ENCODE data around the gene HNRNPU. TPM values are rescaled to one million over a fixed set of nuclear protein-coding genes. Genes with fewer than 3 reads are reported as not detected.

The HNRNPU gene
- total RNA-seq, 2 donors from 2014 or later: 517 to 556 TPM

GRCh38 chr1:244858357-244858756, 6.0 kb downstream of the HNRNPU start:
- Mint-ChIP-seq H3K36me3 (ENCODE audit: low read depth) (peaks cover 89% of the 10 kb centered on the region), H3K9me3 (no peaks in the 10 kb centered on the region), H3K4me1 (peaks cover 27% of the 10 kb centered on the region), H3K27me3 (ENCODE audit: insufficient read depth) (no peaks in the 10 kb centered on the region), H3K4me3 (no peak overlapping the region), H3K27ac (no peak overlapping the region)
- Histone ChIP-seq H3K4me1 (ENCODE audit: control insufficient read depth, insufficient read depth, low read length) (no peaks in the 10 kb centered on the region), H3K27me3 (ENCODE audit: control insufficient read depth, insufficient read depth, low read length, poor library complexity, severe bottlenecking) (no peaks in the 10 kb centered on the region), H3K27ac (ENCODE audit: low read depth, low read length) (no peak overlapping the region), H3K36me3 (ENCODE audit: control insufficient read depth, insufficient read depth, low read length) (peaks cover 93% of the 10 kb centered on the region), H3K9ac (ENCODE audit: extremely low read depth, low read length, poor library complexity, severe bottlenecking) (no peak overlapping the region), H3K4me3 (ENCODE audit: low read length) (peak overlapping the region; percentile 98), H3K9me3 (ENCODE audit: control insufficient read depth, low read length) (no peaks in the 10 kb centered on the region)
- WGBS, 2 experiments (ENCODE audit: insufficient coverage in 1 of 2, insufficient read length in 1 of 2): 91 to 100% methylated on average over 1 of the region's 1 CpG
- DNase-seq: no peak
- no peak for TF ChIP-seq CTCF (conservative IDR thresholded peaks at IDR 0.05)

GRCh38 chr1:244857761-244858160, 6.6 kb downstream of the HNRNPU start:
- H3K9ac ChIP-seq (ENCODE audit: extremely low read depth, low read length, poor library complexity, severe bottlenecking): no peak overlapping the region
- Mint-ChIP-seq H3K4me3 (no peak overlapping the region), H3K27me3 (ENCODE audit: insufficient read depth) (no peaks in the 10 kb centered on the region), H3K9me3 (no peaks in the 10 kb centered on the region), H3K27ac (peak overlapping the region; percentile 58), H3K36me3 (ENCODE audit: low read depth) (peaks cover 91% of the 10 kb centered on the region), H3K4me1 (peaks cover 27% of the 10 kb centered on the region)
- peak overlapping the region; percentile 98 for H3K4me3 ChIP-seq (ENCODE audit: low read length)
- peaks cover 99% of the 10 kb centered on the region for H3K36me3 ChIP-seq (ENCODE audit: control insufficient read depth, insufficient read depth, low read length)
- WGBS, 2 experiments (ENCODE audit: insufficient coverage in 1 of 2, insufficient read length in 1 of 2): 81 to 100% methylated on average over 2 to 3 of the region's 3 CpGs
- no peaks in the 10 kb centered on the region for H3K4me1 ChIP-seq (ENCODE audit: control insufficient read depth, insufficient read depth, low read length)
- H3K9me3 ChIP-seq (ENCODE audit: control insufficient read depth, low read length): no peaks in the 10 kb centered on the region
- no peak for TF ChIP-seq CTCF (conservative IDR thresholded peaks at IDR 0.05)
- no peak overlapping the region for H3K27ac ChIP-seq (ENCODE audit: low read depth, low read length)
- H3K27me3 ChIP-seq (ENCODE audit: control insufficient read depth, insufficient read depth, low read length, poor library complexity, severe bottlenecking): no peaks in the 10 kb centered on the region
- DNase-seq: no peak

GRCh38 chr1:244854865-244855578, 9.3 kb downstream of the HNRNPU start:
- no peaks in the 10 kb centered on the region for H3K9me3 Mint-ChIP-seq
- DNase-seq: no peak
- peak overlapping the region; percentile 20 for H3K27ac Mint-ChIP-seq
- no peak for TF ChIP-seq CTCF (conservative IDR thresholded peaks at IDR 0.05)
- H3K4me1 ChIP-seq (ENCODE audit: control insufficient read depth, insufficient read depth, low read length): no peaks in the 10 kb centered on the region
- H3K27me3 Mint-ChIP-seq (ENCODE audit: insufficient read depth): no peaks in the 10 kb centered on the region
- no peak overlapping the region for H3K4me3 ChIP-seq (ENCODE audit: low read length)
- peaks cover 92% of the 10 kb centered on the region for H3K36me3 Mint-ChIP-seq (ENCODE audit: low read depth)
- no peaks in the 10 kb centered on the region for H3K9me3 ChIP-seq (ENCODE audit: control insufficient read depth, low read length)
- WGBS, 2 experiments (ENCODE audit: insufficient coverage in 1 of 2, insufficient read length in 1 of 2): 92 to 100% methylated on average over 1 to 7 of the region's 7 CpGs
- H3K36me3 ChIP-seq (ENCODE audit: control insufficient read depth, insufficient read depth, low read length): peaks cover 100% of the 10 kb centered on the region
- H3K9ac ChIP-seq (ENCODE audit: extremely low read depth, low read length, poor library complexity, severe bottlenecking): no peak overlapping the region
- no peak overlapping the region for H3K4me3 Mint-ChIP-seq
- H3K27ac ChIP-seq (ENCODE audit: low read depth, low read length): no peak overlapping the region
- peaks cover 9% of the 10 kb centered on the region for H3K4me1 Mint-ChIP-seq
- no peaks in the 10 kb centered on the region for H3K27me3 ChIP-seq (ENCODE audit: control insufficient read depth, insufficient read depth, low read length, poor library complexity, severe bottlenecking)

Data from endodermal cell (in vitro differentiated cells).